IMR-90 (cell line): Measurements from ENCODE around the gene DDX10. TPM values are rescaled to one million over a fixed set of nuclear protein-coding genes. Genes with fewer than 3 reads are reported as not detected.

Experiments
- ATAC-seq: fragments of 200-7000 bp; cut with Tn5 transposase; 2 replicates; pipeline ENCODE4 v1.9.1; 2020; ENCODE audit warnings: low read depth, mild to moderate bottlenecking, moderate library complexity
- BruUV-seq: library from RNA; stranded (reverse); fragments of 400-500 nt; replicated peaks from 2 replicates; lab custom pipeline; 2021; lab: Mats Ljungman, UMichigan
- CTCF ChIA-PET: fragments of 300-600 bp; formaldehyde crosslinking; extraction: SDS; loops from one replicate; lab custom pipeline; 2021; ENCODE audit warnings: antibody characterized with exemption; lab: Yijun Ruan, JAX
- POLR2A ChIA-PET: fragments of 300-600 bp; sonication (Branson Sonifier 250); formaldehyde crosslinking; loops from one replicate; lab custom pipeline; 2022; ENCODE audit warnings: antibody characterized with exemption; ENCODE audit not compliant: unreplicated experiment; lab: Charles Lee
- DNase-seq: peaks from one replicate; pipeline ENCODE4 v3.0.0; 2013
- H2AFZ ChIP-seq: replicated peaks from 2 replicates; pipeline ENCODE3; 2013; ENCODE audit warnings: low read length, mild to moderate bottlenecking; ENCODE audit not compliant: poor library complexity
- H2AK5ac ChIP-seq: 2 replicates; pipeline ENCODE4 v1.6.1; 2013; ENCODE audit warnings: low read depth, low read length, inconsistent platforms
- H2AK9ac ChIP-seq: replicated peaks from 2 replicates; pipeline ENCODE3; 2013; ENCODE audit warnings: mild to moderate bottlenecking, low read depth, low read length, moderate library complexity; ENCODE audit not compliant: poor library complexity
- H2BK120ac ChIP-seq: 2 replicates; pipeline ENCODE4 v1.6.1; 2013; ENCODE audit warnings: low read depth, low read length, inconsistent platforms
- H2BK15ac ChIP-seq: 3 replicates; pipeline ENCODE4 v1.6.1; 2013; ENCODE audit warnings: low read depth, low read length, inconsistent platforms
- H2BK20ac ChIP-seq: 2 replicates; pipeline ENCODE4 v1.6.1; 2013; ENCODE audit warnings: low read depth, mild to moderate bottlenecking, inconsistent platforms, low read length, moderate library complexity
- H2BK5ac ChIP-seq: 2 replicates; pipeline ENCODE4 v1.6.1; 2013; ENCODE audit warnings: mild to moderate bottlenecking, low read depth, low read length, inconsistent platforms; ENCODE audit not compliant: poor library complexity, severe bottlenecking
- H3K14ac ChIP-seq: replicated peaks from 2 replicates; pipeline ENCODE4 v1.6.1; 2013; ENCODE audit warnings: low read depth, low read length, inconsistent platforms
- H3K18ac ChIP-seq: 2 replicates; pipeline ENCODE4 v1.6.1; 2013; ENCODE audit warnings: low read depth, low read length, control low read depth
- H3K23ac ChIP-seq: 2 replicates; pipeline ENCODE4 v1.6.1; 2013; ENCODE audit warnings: low read depth, low read length, inconsistent platforms
- H3K27ac ChIP-seq: 2 replicates; pipeline ENCODE4 v1.5.1; 2013; ENCODE audit warnings: mild to moderate bottlenecking, control low read depth, low read length; ENCODE audit not compliant: insufficient read depth
- H3K27me3 ChIP-seq: 2 replicates; pipeline ENCODE4 v1.6.1; 2013; ENCODE audit warnings: low read length; ENCODE audit not compliant: control insufficient read depth, insufficient read depth
- H3K36me3 ChIP-seq: 2 replicates; pipeline ENCODE4 v1.6.1; 2013; ENCODE audit warnings: low read length, mixed read lengths; ENCODE audit not compliant: control insufficient read depth, insufficient read depth
- H3K4ac ChIP-seq: 2 replicates; pipeline ENCODE4 v1.6.1; 2013; ENCODE audit warnings: low read depth, low read length, inconsistent platforms
- H3K4me1 ChIP-seq: 2 replicates; pipeline ENCODE4 v1.6.1; 2013; ENCODE audit warnings: low read length, mixed read lengths; ENCODE audit not compliant: control insufficient read depth, insufficient read depth
- H3K4me2 ChIP-seq: 2 replicates; pipeline ENCODE4 v1.6.1; 2013; ENCODE audit warnings: low read depth, mild to moderate bottlenecking, control low read depth, low read length, moderate library complexity
- H3K4me3 ChIP-seq: 2 replicates; pipeline ENCODE4 v1.5.1; 2013; ENCODE audit warnings: low read depth, mild to moderate bottlenecking, control low read depth, low read length, moderate library complexity; ENCODE audit not compliant: insufficient read depth
- H3K56ac ChIP-seq: 2 replicates; pipeline ENCODE4 v1.6.1; 2013; ENCODE audit warnings: low read length, inconsistent platforms; ENCODE audit not compliant: insufficient read depth; ENCODE audit errors: extremely low read depth
- H3K79me1 ChIP-seq, 2 experiments: 2 replicates each; pipeline ENCODE4 v1.6.1; 2013; ENCODE audit warnings: low read length in 2 of 2, inconsistent platforms in 1 of 2, low read depth in 1 of 2
- H3K9ac ChIP-seq: 2 replicates; pipeline ENCODE4 v1.6.1; 2013; ENCODE audit warnings: low read depth, low read length, control low read depth
- H3K9me1 ChIP-seq: 2 replicates; pipeline ENCODE4 v1.6.1; 2013; ENCODE audit warnings: low read length, inconsistent platforms; ENCODE audit not compliant: insufficient read depth
- H3K9me3 ChIP-seq: 2 replicates; pipeline ENCODE4 v1.6.1; 2013; ENCODE audit warnings: low read length; ENCODE audit not compliant: control insufficient read depth, insufficient read depth
- H4K20me1 ChIP-seq: 2 replicates; pipeline ENCODE4 v1.6.1; 2013; ENCODE audit warnings: low read length, inconsistent platforms; ENCODE audit not compliant: insufficient read depth
- H4K5ac ChIP-seq: 2 replicates; pipeline ENCODE4 v1.6.1; 2013; ENCODE audit warnings: mild to moderate bottlenecking, low read depth, low read length, control low read depth
- H4K8ac ChIP-seq, 2 experiments: 2 replicates each; pipeline ENCODE4 v1.6.1; 2013; ENCODE audit warnings: low read depth in 2 of 2, low read length in 2 of 2, control low read depth in 1 of 2, inconsistent platforms in 1 of 2
- H4K91ac ChIP-seq: 2 replicates; pipeline ENCODE4 v1.6.1; 2013; ENCODE audit warnings: low read depth, low read length, inconsistent platforms; ENCODE audit not compliant: insufficient read depth
- BHLHE40 ChIP-seq: fragments of 150-350 bp; IDR thresholded peaks from 2 replicates; pipeline ENCODE4 v1.6.1; 2016; ENCODE audit warnings: mild to moderate bottlenecking, low read depth, low read length
- CEBPB ChIP-seq: IDR thresholded peaks from 2 replicates; pipeline ENCODE4 v1.6.1; 2012; ENCODE audit warnings: low read depth, low read length, improper control_type of control experiment
- CHD1 ChIP-seq: IDR thresholded peaks from 2 replicates; pipeline ENCODE4 v1.6.1; 2012; ENCODE audit warnings: low read depth, low read length, improper control_type of control experiment
- FOS ChIP-seq: fragments of 150-350 bp; IDR thresholded peaks from 2 replicates; pipeline ENCODE4 v1.6.1; 2016; ENCODE audit warnings: low read depth, low read length
- MAFK ChIP-seq: IDR thresholded peaks from 2 replicates; pipeline ENCODE4 v1.6.1; 2012; ENCODE audit warnings: low read depth, low read length, improper control_type of control experiment
- MAZ ChIP-seq: IDR thresholded peaks from 2 replicates; pipeline ENCODE4 v1.6.1; 2012; ENCODE audit warnings: low read depth, mild to moderate bottlenecking, low read length, improper control_type of control experiment, moderate library complexity, borderline replicate concordance
- MXI1 ChIP-seq: IDR thresholded peaks from 2 replicates; pipeline ENCODE4 v1.6.1; 2012; ENCODE audit warnings: low read depth, mild to moderate bottlenecking, low read length, moderate library complexity, borderline replicate concordance
- NFE2L2 ChIP-seq: fragments of 150-350 bp; IDR thresholded peaks from 2 replicates; pipeline ENCODE4 v1.6.1; 2016; ENCODE audit warnings: low read depth, mild to moderate bottlenecking, low read length
- POLR2A ChIP-seq: IDR thresholded peaks from 2 replicates; pipeline ENCODE4 v1.6.1; 2012; ENCODE audit warnings: mild to moderate bottlenecking, low read depth, low read length
- RAD21 ChIP-seq: IDR thresholded peaks from 2 replicates; pipeline ENCODE4 v1.6.1; 2012; ENCODE audit warnings: low read length, improper control_type of control experiment
- RCOR1 ChIP-seq: IDR thresholded peaks from 2 replicates; pipeline ENCODE4 v1.6.1; 2012; ENCODE audit warnings: mild to moderate bottlenecking, low read length, improper control_type of control experiment; ENCODE audit not compliant: insufficient replicate concordance
- RFX5 ChIP-seq: IDR thresholded peaks from 2 replicates; pipeline ENCODE4 v1.8.0; 2012; ENCODE audit warnings: low read depth, mild to moderate bottlenecking, low read length, moderate library complexity
- SMC3 ChIP-seq: fragments of 150-350 bp; IDR thresholded peaks from 2 replicates; pipeline ENCODE4 v1.6.1; 2016; ENCODE audit warnings: low read depth, mild to moderate bottlenecking, antibody characterized with exemption, low read length, moderate library complexity
- WGBS, 2 experiments: methylation state at CpG; one replicate each; pipeline versions ENCODE4 v1.1.5 to v1.1.7; 2013; ENCODE audit warnings: missing lambda C conversion rate in 2 of 2; ENCODE audit not compliant: insufficient read length in 1 of 2; ENCODE audit errors: extremely low coverage in 2 of 2; 5-methylcytosine and 5-hydroxymethylcytosine counted together
- dilution Hi-C: fragments of 300-500 bp; cut with HindIII; formaldehyde crosslinking; loops from one replicate; pipeline ENCODE4 v1.14.3; 2018; ENCODE audit warnings: low sequenced_read_pairs; ENCODE audit not compliant: unreplicated experiment
- in situ Hi-C: fragments of 300-500 bp; cut with MboI; formaldehyde crosslinking; loops from 3 replicates; pipeline ENCODE4 v1.14.3; 2019; ENCODE audit warnings: low sequenced_read_pairs, inconsistent platforms, mixed read lengths
- intact Hi-C: fragments of 100-400 bp; cut with micrococcal nuclease; formaldehyde crosslinking; loops from 2 replicates; pipeline ENCODE4 v1.10.0; 2022
- polyA plus RNA-seq, 3 experiments: library from polyadenylated mRNA; depleted of rRNA; stranded (reverse); fragments of >200 nt; gene quantifications; 2 replicates each; pipeline ENCODE4 v1.2.3, GENCODE V29; 2012; ENCODE audit warnings: low replicate concordance in 1 of 3
- total RNA-seq: library from RNA; depleted of rRNA; stranded (reverse); fragments of >200 nt; gene quantifications from 2 replicates; pipeline ENCODE4 v1.2.3, GENCODE V29; 2012
- TF ChIP-seq, protein P1 (sequence below): fragments of 150-350 bp; IDR thresholded peaks from 2 replicates; pipeline ENCODE4 v1.6.1; 2017; ENCODE audit warnings: mild to moderate bottlenecking, antibody characterized with exemption, low read length, low read depth
- TF ChIP-seq, protein P2 (sequence below): fragments of 150-350 bp; IDR thresholded peaks from 2 replicates; pipeline ENCODE4 v1.6.1; 2016; ENCODE audit warnings: low read depth, mild to moderate bottlenecking, low read length, moderate library complexity, borderline replicate concordance
- TF ChIP-seq, protein P3 (sequence below): conservative IDR thresholded peaks from 2 replicates; pipeline ENCODE4 v1.5.1; 2012; ENCODE audit warnings: mild to moderate bottlenecking, low read depth, low read length, improper control_type of control experiment

DDX10 gene
- total and polyA plus RNA-seq, 2 of the 4 experiments (the other 2 are of a cell fraction) = 20.0 to 31.9 TPM

DNA sequence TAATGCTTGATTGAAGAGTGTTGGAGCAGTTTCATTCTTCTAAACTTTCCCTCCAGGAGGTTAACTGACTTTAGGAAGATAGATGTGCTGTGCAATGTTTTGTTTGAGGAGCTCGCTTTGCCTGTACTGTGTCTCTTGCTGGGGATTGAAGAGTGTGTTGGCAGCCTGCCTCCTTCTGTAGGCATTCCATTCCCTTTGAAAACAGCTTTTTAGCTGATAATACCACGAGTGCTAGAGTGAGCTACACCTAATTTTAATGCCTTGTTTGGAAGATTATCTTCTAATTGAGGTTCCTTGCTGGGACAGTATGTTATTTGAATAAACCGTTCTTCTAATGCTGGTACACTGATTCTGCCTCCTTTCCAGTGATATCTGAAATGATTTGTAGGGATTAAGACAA, 7.2 kb downstream of the DDX10 start:
- ATAC-seq (peak; percentile 91), DNase-seq (peak; percentile 61)
- Histone ChIP-seq H3K27me3 (no peaks in the 10 kb centered on the region), H3K23ac (no peak overlapping the region), H4K91ac (no peak overlapping the region), H4K20me1 (no peaks in the 10 kb centered on the region), H3K4me2 (peak overlapping the region; percentile 3; the same call in 1 of the 2 replicates), H3K9me3 (no peaks in the 10 kb centered on the region), H3K4me3 (no peak overlapping the region), H3K14ac (no peak overlapping the region), H3K4ac (no peak overlapping the region), H3K56ac (no peak overlapping the region), H3K9me1 (peaks cover 3% of the 10 kb centered on the region), H2BK120ac (no peak overlapping the region), H4K8ac (no peak overlapping the region), H2AK5ac (no peak overlapping the region; the same call in 1 of the 2 replicates), H3K36me3 (peaks cover 11% of the 10 kb centered on the region), H2AFZ (no peak overlapping the region), H2BK20ac (no peak overlapping the region), H3K27ac (no peak overlapping the region), H3K18ac (no peak overlapping the region), H3K4me1 (no peaks in the 10 kb centered on the region), H2BK5ac (no peak overlapping the region), H2BK15ac (no peak overlapping the region), H3K9ac (no peak overlapping the region), H4K5ac (no peak overlapping the region), H3K79me1 (peaks cover 17 to 55% of the 10 kb centered on the region in 2 experiments), H2AK9ac (no peak overlapping the region)
- POLR2A ChIA-PET = no interaction called here
- intact Hi-C loops = no loop called here
- WGBS, 2 experiments = no CpG with 5 or more reads among the region's 3 CpGs
- CTCF ChIA-PET = interaction anchor here (0.6 kb wide), 1 partner anchor 365 kb away, joined by 3 read pairs; no protein-coding TSS in a partner anchor
- in situ Hi-C loops = loop anchor here (25.0 kb wide), 1 partner anchor 1085 kb away; the partner anchor contains the start of gene ELMOD1
- BruUV-seq = no TSS peak
- TF ChIP-seq, protein P1, sequence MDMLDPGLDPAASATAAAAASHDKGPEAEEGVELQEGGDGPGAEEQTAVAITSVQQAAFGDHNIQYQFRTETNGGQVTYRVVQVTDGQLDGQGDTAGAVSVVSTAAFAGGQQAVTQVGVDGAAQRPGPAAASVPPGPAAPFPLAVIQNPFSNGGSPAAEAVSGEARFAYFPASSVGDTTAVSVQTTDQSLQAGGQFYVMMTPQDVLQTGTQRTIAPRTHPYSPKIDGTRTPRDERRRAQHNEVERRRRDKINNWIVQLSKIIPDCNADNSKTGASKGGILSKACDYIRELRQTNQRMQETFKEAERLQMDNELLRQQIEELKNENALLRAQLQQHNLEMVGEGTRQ = no peak
- no peak for TF ChIP-seq MXI1
- no peak for TF ChIP-seq FOS
- TF ChIP-seq, protein P2, sequence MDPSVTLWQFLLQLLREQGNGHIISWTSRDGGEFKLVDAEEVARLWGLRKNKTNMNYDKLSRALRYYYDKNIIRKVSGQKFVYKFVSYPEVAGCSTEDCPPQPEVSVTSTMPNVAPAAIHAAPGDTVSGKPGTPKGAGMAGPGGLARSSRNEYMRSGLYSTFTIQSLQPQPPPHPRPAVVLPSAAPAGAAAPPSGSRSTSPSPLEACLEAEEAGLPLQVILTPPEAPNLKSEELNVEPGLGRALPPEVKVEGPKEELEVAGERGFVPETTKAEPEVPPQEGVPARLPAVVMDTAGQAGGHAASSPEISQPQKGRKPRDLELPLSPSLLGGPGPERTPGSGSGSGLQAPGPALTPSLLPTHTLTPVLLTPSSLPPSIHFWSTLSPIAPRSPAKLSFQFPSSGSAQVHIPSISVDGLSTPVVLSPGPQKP = no peak
- TF ChIP-seq RCOR1 = no peak
- TF ChIP-seq, protein P3, sequence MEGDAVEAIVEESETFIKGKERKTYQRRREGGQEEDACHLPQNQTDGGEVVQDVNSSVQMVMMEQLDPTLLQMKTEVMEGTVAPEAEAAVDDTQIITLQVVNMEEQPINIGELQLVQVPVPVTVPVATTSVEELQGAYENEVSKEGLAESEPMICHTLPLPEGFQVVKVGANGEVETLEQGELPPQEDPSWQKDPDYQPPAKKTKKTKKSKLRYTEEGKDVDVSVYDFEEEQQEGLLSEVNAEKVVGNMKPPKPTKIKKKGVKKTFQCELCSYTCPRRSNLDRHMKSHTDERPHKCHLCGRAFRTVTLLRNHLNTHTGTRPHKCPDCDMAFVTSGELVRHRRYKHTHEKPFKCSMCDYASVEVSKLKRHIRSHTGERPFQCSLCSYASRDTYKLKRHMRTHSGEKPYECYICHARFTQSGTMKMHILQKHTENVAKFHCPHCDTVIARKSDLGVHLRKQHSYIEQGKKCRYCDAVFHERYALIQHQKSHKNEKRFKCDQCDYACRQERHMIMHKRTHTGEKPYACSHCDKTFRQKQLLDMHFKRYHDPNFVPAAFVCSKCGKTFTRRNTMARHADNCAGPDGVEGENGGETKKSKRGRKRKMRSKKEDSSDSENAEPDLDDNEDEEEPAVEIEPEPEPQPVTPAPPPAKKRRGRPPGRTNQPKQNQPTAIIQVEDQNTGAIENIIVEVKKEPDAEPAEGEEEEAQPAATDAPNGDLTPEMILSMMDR = no peak
- TF ChIP-seq MAFK = no peak
- no peak for TF ChIP-seq RFX5
- no peak for TF ChIP-seq CEBPB
- TF ChIP-seq CHD1 = no peak
- TF ChIP-seq POLR2A = no peak
- TF ChIP-seq MAZ = no peak
- no peak for TF ChIP-seq SMC3
- no peak for TF ChIP-seq RAD21
- no peak for TF ChIP-seq BHLHE40
- no peak for TF ChIP-seq NFE2L2
- dilution Hi-C loops = no loop called here
